T-helper 2 cell treated with Interferon-gamma antibody and Interleukin-4, amounts not matched to agents 100 ng/mL and 5 ng/mL, for 36 hours (primary cell): ENCODE results near the gene CLMN. TPM values are rescaled to one million over a fixed set of nuclear protein-coding genes. Genes with fewer than 3 reads are reported as not detected.
"Not testable (repeated sequence)": the region's sequence is repeated elsewhere in the genome, so short reads cannot be mapped to it uniquely, and the experiment has no call there.

ENCODE experiments used
- intact Hi-C: fragments of 100-400 bp; cut with micrococcal nuclease; formaldehyde crosslinking; loops from one replicate; pipeline ENCODE4 v1.15.1; 2023
- total RNA-seq: library from RNA; stranded (reverse); gene quantifications from 2 replicates; pipeline ENCODE4 v1.2.3, GENCODE V29; 2022

CLMN gene
- total RNA-seq, 1 donor from 2014 or later: 1.5 TPM

GRCh38 chr14:95143808-95144620 is 175.7 kb downstream of the CLMN start:
- intact Hi-C loops: no loop called here

- intact Hi-C loops: no loop called here
Measured at GRCh38 chr14:95142208-95142607, 177.5 kb downstream of the CLMN start.

GRCh38 chr14:95141684-95142083 is 178.0 kb downstream of the CLMN start:
- intact Hi-C loops: no loop called here

GRCh38 chr14:95140060-95140858 is 179.4 kb downstream of the CLMN start:
- intact Hi-C loops: no loop called here

GRCh38 chr14:95138876-95139275 is 180.8 kb downstream of the CLMN start:
- intact Hi-C loops: no loop called here

GRCh38 chr14:95138455-95138854 is 181.3 kb downstream of the CLMN start:
- intact Hi-C loops: not testable (repeated sequence)

GRCh38 chr14:95137804-95138167 is 181.9 kb downstream of the CLMN start:
- intact Hi-C loops: no loop called here

GRCh38 chr14:95137164-95137803 is 182.4 kb downstream of the CLMN start:
- intact Hi-C loops: no loop called here

GRCh38 chr14:95136631-95137030 is 183.1 kb downstream of the CLMN start:
- intact Hi-C loops: no loop called here

GRCh38 chr14:95134304-95134933 is 185.3 kb downstream of the CLMN start:
- intact Hi-C loops: no loop called here

GRCh38 chr14:95133282-95133681 is 186.4 kb downstream of the CLMN start:
- intact Hi-C loops: no loop called here

- intact Hi-C loops: no loop called here
Measured at GRCh38 chr14:95132760-95133159, 186.9 kb downstream of the CLMN start.

Other genes with a start within 250 kb of the CLMN start
- 57.0 and 60.0 TPM in 2 replicates for gene DICER1, start 162.4 kb downstream of the CLMN start, total RNA-seq
- 51.8 and 52.8 TPM in 2 replicates for gene SYNE3, start 196.7 kb upstream of the CLMN start, total RNA-seq
- 37.3 and 39.1 TPM in 2 replicates for gene GLRX5, start 215.1 kb upstream of the CLMN start, total RNA-seq